Upper lobe of left lung (tissue), 6 donors: ENCODE measurements around the gene MAG. TPM values are rescaled to one million over a fixed set of nuclear protein-coding genes. Genes with fewer than 3 reads are reported as not detected.
A peak's percentile ranks its signal among the peaks of the same experiment; 100 is the strongest.

Source experiments
- ATAC-seq, 2 donors: fragments of 200-7000 bp; cut with Tn5 transposase; one replicate each; pipeline ENCODE4 v1.9.1; 2022; ENCODE audit warnings: mild to moderate bottlenecking in 2 of 2, moderate library complexity in 2 of 2; ENCODE audit not compliant: low FRiP score in 2 of 2
- DNase-seq, 2 donors: peaks; one replicate each; pipeline ENCODE4 v3.0.0-alpha.2; 2019 to 2020
- H3K27ac ChIP-seq, 4 donors: fragments of 200-600 bp; sonication (generic); one replicate each; pipeline ENCODE4 v1.5.1; 2016 to 2019
- H3K27me3 ChIP-seq, 4 donors: fragments of 200-600 bp; sonication (generic); one replicate each; pipeline ENCODE4 v1.5.1; 2017 to 2019
- H3K36me3 ChIP-seq, 4 donors: fragments of 200-600 bp; sonication (generic); one replicate each; pipeline ENCODE4 v1.5.1; 2016 to 2019
- H3K4me1 ChIP-seq, 4 donors: fragments of 200-600 bp; sonication (generic); one replicate each; pipeline ENCODE4 v1.5.1; 2018 to 2019
- H3K4me3 ChIP-seq, 4 donors: fragments of 200-600 bp; sonication (generic); one replicate each; pipeline ENCODE4 v1.5.1; 2017 to 2019; ENCODE audit warnings: mild to moderate bottlenecking in 2 of 4, moderate library complexity in 1 of 4
- H3K9me3 ChIP-seq, 4 donors: fragments of 200-600 bp; sonication (generic); one replicate each; pipeline ENCODE4 v1.5.1; 2018 to 2019
- EP300 ChIP-seq, 4 donors: sonication (generic); formaldehyde crosslinking; IDR thresholded peaks; one replicate each; pipeline ENCODE4 v1.5.1; 2017; ENCODE audit warnings: antibody characterized with exemption in 4 of 4, control low read depth in 2 of 4
- POLR2A ChIP-seq, 4 donors: fragments of 450-650 bp; IDR thresholded peaks; one replicate each; pipeline ENCODE4 v1.5.1; 2016 to 2017; ENCODE audit warnings: antibody characterized with exemption in 4 of 4, mild to moderate bottlenecking in 2 of 4
- POLR2AphosphoS5 ChIP-seq, 2 donors: sonication (generic); formaldehyde crosslinking; IDR thresholded peaks; one replicate each; pipeline ENCODE4 v1.5.1; 2017; ENCODE audit warnings: antibody characterized with exemption in 2 of 2
- WGBS, 2 donors: methylation state at CpG; one replicate each; pipeline ENCODE4 v1.1.5; 2017 to 2018; 5-methylcytosine and 5-hydroxymethylcytosine counted together
- total RNA-seq, 6 donors: library from RNA; depleted of rRNA in 4 of 6; stranded (reverse); fragments of >200 nt in 4 of 6; gene quantifications; one replicate each; pipeline versions ENCODE4 v1.1.0 to v1.2.1, GENCODE V29; 2016 to 2021
- TF ChIP-seq, protein P1 (sequence below), 6 experiments: fragments of 450-650 bp in 4 of 6; fragments of 200-600 bp in 2 of 6; sonication (generic) in 2 of 6; IDR thresholded peaks; one replicate each; pipeline ENCODE4 v1.5.1; 2016 to 2019; ENCODE audit warnings: antibody characterized with exemption in 6 of 6
- donor health status: DM: no; HTN: no; CAD: no; lungs with moderate emphysema.
- donor health status: DM: no; HTN: yes; CAD: no; lungs with severe emphysema.

The MAG gene
- total RNA-seq, 6 donors from 2014 or later, result 0.51 to 6.2 (median 2.2) TPM; not detected in 2

GRCh38 chr19:35279374-35279773 is 12.6 kb upstream of the MAG start:
- no peaks in the 10 kb centered on the region for H3K9me3 ChIP-seq
- DNase-seq, result no peak
- H3K27me3 ChIP-seq, result no peaks in the 10 kb centered on the region
- no peak for TF ChIP-seq EP300 (IDR thresholded peaks at IDR 0.05)
- TF ChIP-seq POLR2A (IDR thresholded peaks at IDR 0.05), result no peak
- TF ChIP-seq, protein P1, sequence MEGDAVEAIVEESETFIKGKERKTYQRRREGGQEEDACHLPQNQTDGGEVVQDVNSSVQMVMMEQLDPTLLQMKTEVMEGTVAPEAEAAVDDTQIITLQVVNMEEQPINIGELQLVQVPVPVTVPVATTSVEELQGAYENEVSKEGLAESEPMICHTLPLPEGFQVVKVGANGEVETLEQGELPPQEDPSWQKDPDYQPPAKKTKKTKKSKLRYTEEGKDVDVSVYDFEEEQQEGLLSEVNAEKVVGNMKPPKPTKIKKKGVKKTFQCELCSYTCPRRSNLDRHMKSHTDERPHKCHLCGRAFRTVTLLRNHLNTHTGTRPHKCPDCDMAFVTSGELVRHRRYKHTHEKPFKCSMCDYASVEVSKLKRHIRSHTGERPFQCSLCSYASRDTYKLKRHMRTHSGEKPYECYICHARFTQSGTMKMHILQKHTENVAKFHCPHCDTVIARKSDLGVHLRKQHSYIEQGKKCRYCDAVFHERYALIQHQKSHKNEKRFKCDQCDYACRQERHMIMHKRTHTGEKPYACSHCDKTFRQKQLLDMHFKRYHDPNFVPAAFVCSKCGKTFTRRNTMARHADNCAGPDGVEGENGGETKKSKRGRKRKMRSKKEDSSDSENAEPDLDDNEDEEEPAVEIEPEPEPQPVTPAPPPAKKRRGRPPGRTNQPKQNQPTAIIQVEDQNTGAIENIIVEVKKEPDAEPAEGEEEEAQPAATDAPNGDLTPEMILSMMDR (IDR thresholded peaks at IDR 0.05), result no peak
- no peak for TF ChIP-seq POLR2AphosphoS5 (IDR thresholded peaks at IDR 0.05)
- no peak overlapping the region for H3K4me3 ChIP-seq
- WGBS, 2 donors, result 85 to 91% methylated on average over 11 of the region's 11 CpGs
- H3K36me3 ChIP-seq, result peaks cover 12 to 56% (median 44%) of the 10 kb centered on the region in 4 donors
- no peak overlapping the region for H3K27ac ChIP-seq
- peaks cover 0 to 12% (median 8%) of the 10 kb centered on the region in 4 donors for H3K4me1 ChIP-seq
- ATAC-seq, result no peak

GRCh38 chr19:35279985-35280821 is 11.8 kb upstream of the MAG start:
- DNase-seq, result peak in 1 of 2 donors; percentile 69
- H3K9me3 ChIP-seq, result no peaks in the 10 kb centered on the region
- TF ChIP-seq POLR2A (IDR thresholded peaks at IDR 0.05), result no peak
- TF ChIP-seq, protein P1 (IDR thresholded peaks at IDR 0.05), result no peak
- TF ChIP-seq EP300 (IDR thresholded peaks at IDR 0.05), result no peak
- TF ChIP-seq POLR2AphosphoS5 (IDR thresholded peaks at IDR 0.05), result no peak
- H3K4me1 ChIP-seq, result peaks cover 0 to 12% (median 8%) of the 10 kb centered on the region in 4 donors
- no peaks in the 10 kb centered on the region for H3K27me3 ChIP-seq
- ATAC-seq, result no peak
- 76 to 78% methylated on average over 6 to 12 of the region's 12 CpGs for WGBS, 2 donors
- no peak overlapping the region for H3K4me3 ChIP-seq
- H3K36me3 ChIP-seq, result peaks cover 12 to 48% (median 38%) of the 10 kb centered on the region in 4 donors
- H3K27ac ChIP-seq, result no peak overlapping the region

DNA sequence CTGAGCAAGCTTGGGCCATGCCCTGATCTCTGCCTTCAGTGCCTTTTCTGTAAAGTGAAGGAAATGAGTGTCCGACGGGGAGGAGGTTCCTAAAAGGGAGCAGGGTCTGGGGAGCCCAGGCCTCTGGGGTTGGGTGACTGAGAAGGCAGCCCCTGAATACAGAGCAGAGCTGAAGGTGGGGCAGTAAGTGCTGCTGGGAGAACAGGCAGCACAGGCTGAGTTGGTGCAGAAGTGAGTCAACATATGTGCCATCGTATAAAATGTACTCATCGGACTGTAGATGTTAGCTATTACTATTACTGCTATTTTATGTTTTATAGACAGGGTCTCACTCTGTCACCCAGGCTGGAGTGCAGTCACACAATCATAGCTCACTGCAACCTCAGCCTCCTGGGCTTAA is 10.7 kb upstream of the MAG start:
- ATAC-seq (no peak), DNase-seq (no peak)
- Histone ChIP-seq H3K4me3 (no peak overlapping the region), H3K27me3 (no peaks in the 10 kb centered on the region), H3K9me3 (no peaks in the 10 kb centered on the region), H3K27ac (no peak overlapping the region), H3K4me1 (peaks cover 0 to 12% (median 8%) of the 10 kb centered on the region in 4 donors), H3K36me3 (peaks cover 11 to 37% (median 30%) of the 10 kb centered on the region in 4 donors)
- TF ChIP-seq, protein P1 (IDR thresholded peaks at IDR 0.05), result no peak
- TF ChIP-seq POLR2A (IDR thresholded peaks at IDR 0.05) (no peak), POLR2AphosphoS5 (IDR thresholded peaks at IDR 0.05) (no peak), EP300 (IDR thresholded peaks at IDR 0.05) (no peak)
- WGBS, 2 donors, result 61 to 68% methylated on average over 4 of the region's 4 CpGs

DNA sequence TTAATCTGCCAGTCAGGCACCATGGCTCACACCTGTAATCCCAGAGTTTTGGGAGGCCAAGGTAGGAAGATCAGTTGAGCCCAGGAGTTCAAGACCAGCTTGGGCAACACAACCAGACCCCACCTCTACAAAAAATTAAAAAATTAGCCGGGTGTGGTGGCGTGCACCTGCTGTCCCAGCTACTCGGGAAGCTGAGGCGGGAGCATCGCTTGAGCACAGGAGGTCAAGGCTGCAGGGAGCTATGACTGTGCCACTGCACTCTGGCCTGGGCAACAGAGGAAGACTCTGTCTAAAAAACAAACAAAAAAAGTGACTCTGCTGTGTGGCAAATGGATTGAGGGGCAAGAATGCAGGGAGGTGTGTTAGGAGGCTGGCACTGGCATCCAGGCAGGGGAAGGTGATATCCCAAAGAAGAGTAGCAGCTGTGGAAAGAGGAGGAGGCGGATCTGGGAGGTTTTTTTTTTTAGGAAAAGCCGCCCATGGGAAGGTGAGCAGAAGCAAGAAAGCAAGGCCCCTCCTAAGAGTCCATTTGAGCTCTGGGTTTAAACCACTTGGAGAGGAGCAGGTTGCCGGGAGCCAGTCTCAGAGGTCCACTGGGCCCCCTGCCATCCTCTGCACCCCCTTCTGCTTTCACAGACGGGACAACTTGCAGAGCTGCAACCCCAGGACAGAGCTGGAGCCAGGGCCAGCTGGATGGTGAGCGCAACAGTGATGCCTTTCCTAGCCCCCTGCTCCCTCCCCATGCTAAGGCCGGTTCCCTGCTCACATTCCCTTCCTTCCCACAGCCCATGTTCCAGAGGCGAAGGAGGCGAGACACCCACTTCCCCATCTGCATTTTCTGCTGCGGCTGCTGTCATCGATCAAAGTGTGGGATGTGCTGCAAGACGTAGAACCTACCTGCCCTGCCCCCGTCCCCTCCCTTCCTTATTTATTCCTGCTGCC is 7.5 kb upstream of the MAG start:
- 70 to 75% methylated on average over 15 to 17 of the region's 17 CpGs for WGBS, 2 donors
- H3K27me3 ChIP-seq, result no peaks in the 10 kb centered on the region
- TF ChIP-seq EP300 (IDR thresholded peaks at IDR 0.05) (no peak), POLR2A (IDR thresholded peaks at IDR 0.05) (no peak), POLR2AphosphoS5 (IDR thresholded peaks at IDR 0.05) (no peak)
- TF ChIP-seq, protein P1 (IDR thresholded peaks at IDR 0.05), result no peak
- H3K9me3 ChIP-seq, result no peaks in the 10 kb centered on the region
- H3K36me3 ChIP-seq, result peaks cover 0 to 7% (median 4%) of the 10 kb centered on the region in 4 donors
- DNase-seq, result no peak
- no peak overlapping the region for H3K27ac ChIP-seq
- peaks cover 0 to 12% (median 8%) of the 10 kb centered on the region in 4 donors for H3K4me1 ChIP-seq
- no peak overlapping the region for H3K4me3 ChIP-seq
- ATAC-seq, result no peak
